Measurements from ENCODE around the gene LRRTM1. TPM values are rescaled to one million over a fixed set of nuclear protein-coding genes. Genes with fewer than 3 reads are reported as not detected.

Gene LRRTM1
- total RNA-seq, 1 donor from 2014 or later: not detected

- DNase-seq: no peak
Observed at GRCh38 chr2:80302314-80303005, 2.1 kb downstream of the LRRTM1 start.

DNA sequence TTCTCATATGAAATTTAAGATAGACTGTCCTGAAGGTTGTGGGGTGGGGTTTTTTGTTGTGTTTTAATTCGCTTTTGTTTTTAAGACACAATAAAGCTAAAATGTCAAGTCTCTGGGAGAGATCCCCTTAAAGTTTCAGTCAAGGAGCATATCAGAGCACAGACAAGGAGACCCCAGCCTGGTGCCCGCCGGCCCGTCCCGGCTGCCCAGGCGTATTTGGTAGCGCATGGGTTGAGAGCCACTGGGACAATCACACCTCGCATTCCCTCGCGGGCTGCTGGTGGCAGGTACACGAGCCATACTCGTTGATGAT is 2.6 kb downstream of the LRRTM1 start:
- no peak for DNase-seq

DNA sequence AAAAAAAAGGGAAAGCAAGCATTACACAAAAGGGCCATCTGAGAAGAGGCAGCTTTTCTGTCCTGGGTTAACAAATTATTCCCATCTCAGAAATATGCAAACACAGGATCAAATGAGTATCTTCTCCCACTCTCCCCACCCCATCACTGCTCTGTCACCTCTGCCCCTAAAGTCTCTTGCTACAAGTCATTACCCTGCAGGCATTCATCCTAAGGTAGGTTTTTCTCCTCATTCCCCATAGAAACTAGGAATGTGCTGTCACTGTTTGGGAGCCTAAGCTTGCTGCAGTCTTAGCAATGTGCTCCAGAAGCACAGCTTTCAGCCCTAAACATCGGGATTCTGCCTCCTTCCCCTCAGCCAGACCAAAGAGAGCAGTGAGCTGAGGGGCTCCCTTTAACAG is 3.6 kb downstream of the LRRTM1 start:
- no peak for DNase-seq

DNA sequence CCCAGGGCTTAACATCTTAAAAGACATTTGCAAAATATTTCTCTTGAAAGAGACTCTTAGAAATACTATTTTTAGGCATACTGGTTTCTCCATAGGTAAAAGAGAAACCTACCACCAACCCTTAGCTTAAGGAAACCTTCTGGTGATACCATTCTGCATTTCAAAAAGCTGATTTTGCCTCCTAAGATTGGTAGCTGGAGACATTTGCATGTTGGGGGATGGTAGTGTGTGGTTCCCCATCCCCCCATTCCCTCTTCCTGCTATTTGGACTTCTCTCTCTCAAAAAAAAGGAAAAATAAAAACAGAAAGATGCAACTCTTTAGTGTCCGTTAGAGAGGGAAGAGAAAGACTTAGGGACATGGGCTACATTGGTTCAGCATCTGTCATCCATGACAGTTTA is 4.2 kb downstream of the LRRTM1 start:
- DNase-seq: no peak

- DNase-seq: no peak
Observed at GRCh38 chr2:80299661-80300060, 4.9 kb downstream of the LRRTM1 start.

- no peak for DNase-seq
Observed at GRCh38 chr2:80298954-80299353, 5.6 kb downstream of the LRRTM1 start.

DNA sequence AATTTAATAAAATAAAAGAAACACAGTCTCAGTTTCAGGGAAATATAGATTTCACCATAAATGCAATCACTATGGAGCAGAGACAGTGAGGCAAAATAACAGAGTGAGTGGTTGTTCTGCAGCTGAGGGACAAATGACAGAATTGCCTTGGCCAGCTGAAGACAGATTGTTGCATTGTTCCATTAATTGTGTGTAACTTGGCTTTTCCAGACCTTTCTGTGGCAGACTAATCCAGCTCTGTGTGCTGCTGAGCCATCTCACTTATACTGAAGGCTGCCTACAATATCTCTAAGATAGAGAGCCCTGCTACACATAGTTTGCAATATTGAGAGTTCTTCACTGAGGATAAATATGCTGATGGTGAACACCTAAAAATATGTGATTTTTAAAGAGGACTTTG is 11.5 kb downstream of the LRRTM1 start:
- no peak for DNase-seq

DNA sequence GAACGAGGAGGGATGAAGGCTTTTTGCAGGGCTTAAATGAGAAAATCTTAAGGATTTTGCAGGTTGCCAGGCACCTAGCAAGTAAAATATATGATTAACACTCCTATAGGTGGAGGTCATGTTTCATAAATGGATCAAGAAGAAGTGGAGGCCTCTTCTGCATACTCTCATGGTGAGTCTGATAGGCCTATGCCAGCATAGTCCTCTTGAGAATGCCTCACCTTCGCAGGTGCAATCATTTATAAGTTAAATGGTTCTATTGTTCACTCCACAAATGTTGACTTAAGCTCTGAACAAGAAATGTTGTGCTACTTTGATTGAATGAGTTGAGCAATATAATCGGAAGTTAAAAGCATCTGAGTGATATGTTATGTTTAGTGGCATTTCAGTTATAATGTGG is 12.1 kb downstream of the LRRTM1 start:
- DNase-seq: no peak

DNA sequence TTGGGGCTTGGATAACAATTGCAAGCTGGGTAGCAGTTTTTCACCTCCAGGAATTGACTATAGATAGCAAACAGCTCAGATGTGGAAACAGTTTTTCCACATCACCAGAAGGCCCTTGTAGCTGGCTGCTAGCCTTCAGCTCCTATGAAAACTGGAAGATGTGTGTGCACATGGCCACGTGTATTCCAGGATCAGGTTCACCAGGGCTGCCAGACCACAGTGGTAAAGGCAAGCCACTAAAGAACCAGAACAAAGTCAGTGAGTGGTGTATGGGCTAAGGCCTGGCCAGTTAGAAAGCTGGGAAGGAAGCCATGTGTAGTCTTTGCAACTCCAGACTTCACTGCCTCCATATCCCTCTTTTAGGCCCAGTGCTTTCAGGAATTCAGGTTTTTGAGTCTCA is 12.9 kb downstream of the LRRTM1 start:
- no peak for DNase-seq

DNA sequence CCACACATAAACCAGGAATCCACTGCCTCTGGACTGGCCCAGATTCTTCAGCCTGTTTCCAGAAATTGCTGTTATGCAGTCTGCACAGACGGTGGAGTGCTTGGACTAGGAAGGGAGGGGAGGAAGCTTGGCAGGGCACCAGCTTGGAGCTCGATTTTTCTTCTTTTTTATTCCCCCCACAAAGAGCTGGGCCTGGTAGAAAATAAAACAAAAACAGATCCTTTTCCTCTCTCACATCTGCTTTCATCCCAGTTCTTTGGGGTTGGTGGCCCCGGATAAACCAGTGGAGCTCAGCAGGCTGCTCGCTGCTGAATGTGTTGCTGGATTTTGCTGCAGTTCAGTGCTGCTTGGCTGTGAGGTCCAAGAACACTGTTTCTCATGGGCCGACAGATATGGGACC is 16.0 kb downstream of the LRRTM1 start:
- no peak for DNase-seq

DNA sequence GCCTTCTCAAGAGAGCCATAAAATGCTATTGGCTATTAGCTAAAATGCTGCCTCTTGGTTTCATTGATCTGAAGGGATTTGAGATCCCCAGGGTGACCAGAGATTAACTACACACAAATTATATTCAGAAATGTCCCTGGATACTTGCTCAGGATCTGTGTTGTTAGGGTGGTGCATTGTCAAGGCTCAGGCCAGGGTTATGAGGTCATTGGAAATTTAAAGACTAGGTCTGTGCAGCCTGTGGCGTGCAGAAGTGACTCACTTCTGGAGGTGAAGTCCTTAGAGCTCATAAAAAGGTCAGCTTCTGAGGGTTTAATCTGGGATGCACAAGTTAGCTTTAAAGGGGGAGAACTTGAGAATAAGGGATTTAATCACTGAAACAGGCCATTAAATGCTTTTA is 23.5 kb downstream of the LRRTM1 start:
- no peak for DNase-seq

DNA sequence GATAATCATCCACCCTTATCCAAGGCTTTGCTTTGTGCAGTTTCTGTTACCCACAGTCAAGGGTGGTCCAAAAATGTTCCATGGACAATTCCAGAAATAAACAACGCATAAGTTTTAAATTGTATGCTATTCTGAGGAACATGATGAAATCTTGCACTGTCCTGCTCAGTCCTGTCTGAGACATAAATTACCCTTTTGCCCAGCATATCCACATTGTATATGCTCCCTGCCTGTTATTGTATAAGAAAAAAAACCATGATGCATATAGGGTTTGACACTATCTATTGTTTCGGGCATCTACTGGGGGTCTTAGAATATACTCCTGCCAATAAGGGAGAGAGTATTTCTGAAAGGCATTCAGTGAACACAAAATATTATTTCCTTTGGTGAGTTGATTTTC is 24.0 kb downstream of the LRRTM1 start:
- DNase-seq: no peak

DNA sequence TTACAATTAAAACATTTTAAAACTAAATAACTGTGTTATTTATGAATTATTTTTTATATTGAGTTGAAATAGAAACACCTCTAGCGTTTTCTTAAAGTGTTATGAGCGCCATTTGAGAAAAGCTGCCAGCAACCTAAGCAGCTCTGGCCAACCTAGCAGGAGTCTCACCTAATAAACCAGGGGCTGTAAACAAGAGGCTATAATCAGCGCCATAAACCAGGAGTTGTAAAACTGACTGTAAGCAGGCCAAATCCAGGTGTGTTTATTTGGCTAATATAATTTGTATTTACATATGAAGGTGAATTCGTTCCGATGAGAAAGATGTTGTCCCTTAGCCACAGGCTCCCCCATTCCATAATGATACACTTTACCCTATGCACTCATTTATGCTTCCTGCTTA is 34.7 kb downstream of the LRRTM1 start:
- no peak for DNase-seq

DNA sequence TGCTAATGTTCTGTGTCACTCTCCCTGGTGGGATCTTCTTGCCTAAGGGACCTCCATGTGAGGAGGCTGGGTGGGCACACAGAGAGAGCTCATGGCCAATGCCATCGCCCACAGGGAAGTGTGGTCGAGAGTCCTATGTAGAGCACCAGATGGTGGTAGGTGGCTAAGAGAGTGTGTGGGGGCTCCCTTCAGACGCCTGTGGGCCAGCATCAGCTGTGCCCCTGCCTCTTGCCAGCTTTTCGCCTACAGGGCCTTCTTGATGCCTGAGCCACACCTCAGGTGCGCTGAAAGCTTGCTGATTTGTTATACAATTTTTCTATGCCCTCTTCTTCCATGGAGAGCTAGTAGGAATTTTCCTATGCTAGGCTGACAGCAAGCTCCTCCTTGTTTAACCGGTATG is 38.3 kb downstream of the LRRTM1 start:
- no peak for DNase-seq

DNA sequence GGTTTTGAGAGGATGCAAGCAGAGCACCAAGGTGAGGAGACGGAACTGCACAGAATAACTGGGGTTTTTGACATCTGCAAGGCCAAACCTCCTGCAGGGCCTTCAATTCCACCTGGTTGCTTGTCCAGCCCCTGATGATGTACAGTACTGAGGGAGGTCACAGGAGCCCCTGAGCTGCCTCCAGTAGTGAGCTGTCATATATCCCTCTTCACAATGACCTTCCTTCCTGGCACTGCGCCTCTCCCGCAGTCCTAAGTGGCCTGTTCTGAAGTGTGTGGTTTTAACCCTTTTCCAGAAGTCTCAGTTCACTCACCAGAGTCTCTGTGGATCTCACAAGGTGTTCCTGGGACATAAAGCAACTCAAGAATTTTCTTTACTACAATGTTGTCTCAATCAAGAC is 45.3 kb downstream of the LRRTM1 start:
- DNase-seq: no peak

DNA sequence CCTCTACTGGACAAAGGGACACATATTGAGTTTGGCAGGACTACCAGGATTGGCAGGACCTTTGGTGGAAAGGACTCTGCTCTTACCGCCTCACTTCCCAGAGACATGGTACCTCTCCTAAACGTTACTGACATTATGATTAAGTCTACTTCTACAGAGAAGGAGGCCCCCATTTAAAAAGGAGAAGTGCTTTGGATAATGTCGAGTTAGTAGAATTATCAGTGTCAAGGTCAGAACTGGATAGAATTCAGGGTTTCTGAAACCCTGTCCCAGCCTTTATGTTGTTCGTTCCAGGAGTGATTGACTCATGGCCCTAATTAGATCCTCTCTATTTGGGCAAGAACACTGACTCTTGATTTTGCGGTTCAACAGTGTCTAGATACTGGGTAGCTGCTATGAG is 45.8 kb downstream of the LRRTM1 start:
- DNase-seq: no peak

GRCh38 chr2:80258341-80258740 is 46.2 kb downstream of the LRRTM1 start:
- no peak for DNase-seq

DNA sequence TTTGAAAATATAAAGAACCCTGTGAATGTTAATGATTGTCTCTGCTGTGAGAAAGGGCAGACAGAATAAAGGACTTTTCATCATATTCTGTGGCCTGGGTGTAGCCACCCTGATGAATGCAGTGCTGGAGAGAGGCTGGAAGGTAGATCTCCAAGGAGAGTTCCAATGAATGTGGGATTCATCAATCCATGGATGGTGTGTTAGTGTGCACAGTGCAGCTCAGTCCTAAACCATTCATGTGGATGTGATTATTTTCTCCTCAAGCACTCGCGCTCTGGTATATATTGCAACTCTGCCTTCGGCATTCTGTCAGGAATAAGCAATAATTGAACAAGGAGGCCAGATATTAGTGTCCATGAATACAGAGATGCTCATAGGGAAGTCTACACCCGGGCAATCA is 47.1 kb downstream of the LRRTM1 start:
- no peak for DNase-seq

- no peak for DNase-seq
Observed at GRCh38 chr2:80256782-80257167, 47.8 kb downstream of the LRRTM1 start.

GRCh38 chr2:80255918-80256781 is 48.4 kb downstream of the LRRTM1 start:
- DNase-seq: no peak

- no peak for DNase-seq
Observed at GRCh38 chr2:80252294-80252986, 52.1 kb downstream of the LRRTM1 start.
